Muscle of back (tissue), 11 donors: ENCODE results near the gene CCDC39. TPM values are rescaled to one million over a fixed set of nuclear protein-coding genes. Genes with fewer than 3 reads are reported as not detected.
A peak's percentile ranks its signal among the peaks of the same experiment; 100 is the strongest.
"Not testable (repeated sequence)": the region's sequence is repeated elsewhere in the genome, so short reads cannot be mapped to it uniquely, and the experiment has no call there.

ENCODE experiments used
- DNase-seq, 3 donors: peaks; one replicate each; pipeline versions ENCODE4 v3.0.0 to v3.0.0-alpha.2; 2013
- polyA plus RNA-seq, 10 donors: library from polyadenylated mRNA; unstranded; fragments of 120-200 nt; gene quantifications; one replicate each; pipeline ENCODE4 v1.2.1, GENCODE V29; 2013; ENCODE audit not compliant: insufficient read length in 10 of 10

Gene CCDC39
- polyA plus RNA-seq, 10 donors: 1.2 to 4.2 (median 2.4) TPM

GRCh38 chr3:180624714-180625113, 54.6 kb downstream of the CCDC39 start:
- no peak for DNase-seq

- DNase-seq: no peak
These were observed 59.6 kb downstream of the CCDC39 start for GRCh38 chr3:180619723-180620122.

- not testable (repeated sequence) for DNase-seq
These were observed 60.7 kb downstream of the CCDC39 start for GRCh38 chr3:180618563-180618962.

- DNase-seq: no peak
These were observed 62.2 kb downstream of the CCDC39 start for GRCh38 chr3:180617049-180617448.

- DNase-seq: peak in 1 of 3 donors; percentile 7
These were observed 63.3 kb downstream of the CCDC39 start for GRCh38 chr3:180615954-180616353.

- DNase-seq: no peak
These were observed 66.9 kb downstream of the CCDC39 start for GRCh38 chr3:180612364-180612763.

GRCh38 chr3:180611006-180611405, 68.3 kb downstream of the CCDC39 start:
- DNase-seq: no peak

GRCh38 chr3:180601688-180602666, 77.3 kb downstream of the CCDC39 start, which contains the start of gene TTC14:
Gene TTC14 (plus strand): TSS chr3:180602163. CDS start chr3:180602262, 99 bp downstream.
- DNase-seq: peak; percentile 94 to 97 (median 94)

GRCh38 chr3:180600473-180600872, 78.8 kb downstream of the CCDC39 start:
- DNase-seq: no peak

GRCh38 chr3:180595559-180595935, 83.7 kb downstream of the CCDC39 start:
- no peak for DNase-seq

GRCh38 chr3:180594631-180595558, 84.4 kb downstream of the CCDC39 start:
- DNase-seq: peak in 2 of 3 donors; percentile 4 to 17

- DNase-seq: not testable (repeated sequence)
These were observed 85.7 kb downstream of the CCDC39 start for GRCh38 chr3:180593631-180594030.

- DNase-seq: no peak
These were observed 88.9 kb downstream of the CCDC39 start for GRCh38 chr3:180590396-180590795.

- no peak for DNase-seq
These were observed 98.4 kb downstream of the CCDC39 start for GRCh38 chr3:180580934-180581333.

- no peak for DNase-seq
These were observed 103.7 kb downstream of the CCDC39 start for GRCh38 chr3:180575571-180575970.

- DNase-seq: no peak
These were observed 107.3 kb downstream of the CCDC39 start for GRCh38 chr3:180571831-180572598.

- no peak for DNase-seq
These were observed 109.1 kb downstream of the CCDC39 start for GRCh38 chr3:180570238-180570637.

- no peak for DNase-seq
These were observed 114.6 kb downstream of the CCDC39 start for GRCh38 chr3:180564676-180565075.
